NT2/D1 (cell line): ENCODE results near the gene PKN1.

Experiments used
- SUZ12 ChIP-seq: IDR thresholded peaks from 2 replicates; pipeline ENCODE4 v1.6.1; 2011; ENCODE audit not compliant: insufficient read length, insufficient read depth; ENCODE audit errors: extremely low read depth
- YY1 ChIP-seq: IDR thresholded peaks from 2 replicates; pipeline ENCODE4 v1.6.1; 2011; ENCODE audit not compliant: insufficient read length, insufficient read depth
- ZNF274 ChIP-seq: IDR thresholded peaks from 2 replicates; pipeline ENCODE4 v1.6.1; 2011; ENCODE audit warnings: mild to moderate bottlenecking, low read depth, low read length

GRCh38 chr19:14412996-14413692 is 20.0 kb upstream of the PKN1 start:
- TF ChIP-seq ZNF274 (no peak), SUZ12 (no peak), YY1 (no peak)
